GM12878 (cell line): ENCODE data around the gene ARFIP1. TPM values are rescaled to one million over a fixed set of nuclear protein-coding genes. Genes with fewer than 3 reads are reported as not detected.

Source experiments
- CHD2 ChIP-seq: IDR thresholded peaks from 2 replicates; pipeline ENCODE4 v1.6.1; 2011; ENCODE audit warnings: low read depth, low read length, improper control_type of control experiment, borderline replicate concordance
- CHD4 ChIP-seq: fragments of 200-600 bp; sonication (generic); IDR thresholded peaks from 2 replicates; pipeline ENCODE4 v1.6.1; 2016; ENCODE audit warnings: mild to moderate bottlenecking
- FOXM1 ChIP-seq: IDR thresholded peaks from 2 replicates; pipeline ENCODE4 v1.6.1; 2012; ENCODE audit warnings: low read depth, mild to moderate bottlenecking, inconsistent platforms, low read length, moderate library complexity
- HCFC1 ChIP-seq: fragments of 150-350 bp; IDR thresholded peaks from 2 replicates; pipeline ENCODE4 v1.6.1; 2014; ENCODE audit warnings: low read length
- JUNB ChIP-seq: IDR thresholded peaks from 2 replicates; pipeline ENCODE4 v1.6.1; 2016; ENCODE audit warnings: antibody characterized with exemption, mild to moderate bottlenecking
- RAD21 ChIP-seq: IDR thresholded peaks from 2 replicates; pipeline ENCODE4 v1.6.1; 2011; ENCODE audit warnings: mild to moderate bottlenecking, low read depth, low read length, moderate library complexity; ENCODE audit not compliant: insufficient read depth
- RB1 ChIP-seq: fragments of 450-650 bp; formaldehyde crosslinking; IDR thresholded peaks from 2 replicates; pipeline ENCODE4 v1.6.1; 2017; ENCODE audit warnings: mild to moderate bottlenecking, borderline replicate concordance
- RCOR1 ChIP-seq: conservative IDR thresholded peaks from 2 replicates; pipeline ENCODE4 v1.6.1; 2012; ENCODE audit warnings: low read depth, low read length, improper control_type of control experiment
- TARDBP ChIP-seq: IDR thresholded peaks from 2 replicates; pipeline ENCODE4 v1.6.1; 2016; ENCODE audit warnings: borderline replicate concordance
- ZSCAN29 ChIP-seq: fragments of 450-650 bp; IDR thresholded peaks from 2 replicates; pipeline ENCODE4 v1.6.1; 2017; ENCODE audit warnings: mild to moderate bottlenecking, moderate library complexity
- polyA plus RNA-seq, 11 experiments: library from polyadenylated mRNA; depleted of rRNA in 4 of 11; unstranded in 6 of 11; stranded (reverse) in 5 of 11; fragments of >200 nt; fragmentation: Nextera tagmentation in 4 of 11; fragmentation: Illumina TruSeq in 1 of 11; extraction: Ambion mirVana in 4 of 11; extraction: Trizol in 1 of 11; gene quantifications; 1 replicate in 1 of 11; 2 replicates in 10 of 11; pipeline versions ENCODE4 v1.2.1 to v1.2.3, GENCODE V29; 2011 to 2016; ENCODE audit warnings: inconsistent platforms in 2 of 11, missing spikeins in 2 of 11, low read depth in 1 of 11
- total RNA-seq, 4 experiments: library from RNA; depleted of rRNA in 3 of 4; stranded (reverse); fragments of >200 nt in 3 of 4; fragmentation: Illumina TruSeq in 1 of 4; extraction: Trizol in 1 of 4; gene quantifications; 2 replicates each; pipeline versions ENCODE4 v1.2.1 to v1.2.3, GENCODE V29; 2013 to 2021
- TF ChIP-seq, protein P1 (sequence below): fragments of 450-650 bp; IDR thresholded peaks from 2 replicates; pipeline ENCODE4 v1.6.1; 2017; ENCODE audit warnings: borderline replicate concordance
- TF ChIP-seq, protein P2 (sequence below): IDR thresholded peaks from 2 replicates; pipeline ENCODE4 v1.6.1; 2012; ENCODE audit warnings: improper control_type of control experiment, low read depth, low read length; ENCODE audit not compliant: insufficient replicate concordance

The ARFIP1 gene
- total and polyA plus RNA-seq, 10 of the 15 experiments (the other 5 are each of a cell fraction or from before 2014, with no cell fraction given) = 9.5 to 21.7 (median 15.4) TPM

DNA sequence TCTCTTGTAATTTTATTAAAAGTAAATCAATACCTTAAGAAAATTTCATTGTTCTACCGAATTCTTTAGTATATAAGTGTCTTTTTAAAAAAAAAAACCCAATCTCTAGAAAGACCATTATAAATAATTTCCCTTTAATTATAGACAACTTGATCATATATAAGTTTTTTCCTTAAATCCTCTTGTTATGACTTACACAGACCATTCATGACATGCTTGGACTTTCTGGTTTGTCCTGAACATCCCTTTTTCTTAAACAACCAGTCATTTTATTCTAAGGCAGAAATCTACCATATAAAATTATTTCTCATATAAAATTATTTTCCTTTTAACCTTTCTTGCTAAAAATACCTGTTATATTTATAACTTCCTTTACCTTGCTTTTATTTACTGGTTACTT, 141.0 kb downstream of the ARFIP1 start (continued):
- TF ChIP-seq RAD21 = no peak
- no peak for TF ChIP-seq ZSCAN29
- TF ChIP-seq, protein P1, sequence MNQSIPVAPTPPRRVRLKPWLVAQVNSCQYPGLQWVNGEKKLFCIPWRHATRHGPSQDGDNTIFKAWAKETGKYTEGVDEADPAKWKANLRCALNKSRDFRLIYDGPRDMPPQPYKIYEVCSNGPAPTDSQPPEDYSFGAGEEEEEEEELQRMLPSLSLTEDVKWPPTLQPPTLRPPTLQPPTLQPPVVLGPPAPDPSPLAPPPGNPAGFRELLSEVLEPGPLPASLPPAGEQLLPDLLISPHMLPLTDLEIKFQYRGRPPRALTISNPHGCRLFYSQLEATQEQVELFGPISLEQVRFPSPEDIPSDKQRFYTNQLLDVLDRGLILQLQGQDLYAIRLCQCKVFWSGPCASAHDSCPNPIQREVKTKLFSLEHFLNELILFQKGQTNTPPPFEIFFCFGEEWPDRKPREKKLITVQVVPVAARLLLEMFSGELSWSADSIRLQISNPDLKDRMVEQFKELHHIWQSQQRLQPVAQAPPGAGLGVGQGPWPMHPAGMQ = no peak
- TF ChIP-seq, protein P2, sequence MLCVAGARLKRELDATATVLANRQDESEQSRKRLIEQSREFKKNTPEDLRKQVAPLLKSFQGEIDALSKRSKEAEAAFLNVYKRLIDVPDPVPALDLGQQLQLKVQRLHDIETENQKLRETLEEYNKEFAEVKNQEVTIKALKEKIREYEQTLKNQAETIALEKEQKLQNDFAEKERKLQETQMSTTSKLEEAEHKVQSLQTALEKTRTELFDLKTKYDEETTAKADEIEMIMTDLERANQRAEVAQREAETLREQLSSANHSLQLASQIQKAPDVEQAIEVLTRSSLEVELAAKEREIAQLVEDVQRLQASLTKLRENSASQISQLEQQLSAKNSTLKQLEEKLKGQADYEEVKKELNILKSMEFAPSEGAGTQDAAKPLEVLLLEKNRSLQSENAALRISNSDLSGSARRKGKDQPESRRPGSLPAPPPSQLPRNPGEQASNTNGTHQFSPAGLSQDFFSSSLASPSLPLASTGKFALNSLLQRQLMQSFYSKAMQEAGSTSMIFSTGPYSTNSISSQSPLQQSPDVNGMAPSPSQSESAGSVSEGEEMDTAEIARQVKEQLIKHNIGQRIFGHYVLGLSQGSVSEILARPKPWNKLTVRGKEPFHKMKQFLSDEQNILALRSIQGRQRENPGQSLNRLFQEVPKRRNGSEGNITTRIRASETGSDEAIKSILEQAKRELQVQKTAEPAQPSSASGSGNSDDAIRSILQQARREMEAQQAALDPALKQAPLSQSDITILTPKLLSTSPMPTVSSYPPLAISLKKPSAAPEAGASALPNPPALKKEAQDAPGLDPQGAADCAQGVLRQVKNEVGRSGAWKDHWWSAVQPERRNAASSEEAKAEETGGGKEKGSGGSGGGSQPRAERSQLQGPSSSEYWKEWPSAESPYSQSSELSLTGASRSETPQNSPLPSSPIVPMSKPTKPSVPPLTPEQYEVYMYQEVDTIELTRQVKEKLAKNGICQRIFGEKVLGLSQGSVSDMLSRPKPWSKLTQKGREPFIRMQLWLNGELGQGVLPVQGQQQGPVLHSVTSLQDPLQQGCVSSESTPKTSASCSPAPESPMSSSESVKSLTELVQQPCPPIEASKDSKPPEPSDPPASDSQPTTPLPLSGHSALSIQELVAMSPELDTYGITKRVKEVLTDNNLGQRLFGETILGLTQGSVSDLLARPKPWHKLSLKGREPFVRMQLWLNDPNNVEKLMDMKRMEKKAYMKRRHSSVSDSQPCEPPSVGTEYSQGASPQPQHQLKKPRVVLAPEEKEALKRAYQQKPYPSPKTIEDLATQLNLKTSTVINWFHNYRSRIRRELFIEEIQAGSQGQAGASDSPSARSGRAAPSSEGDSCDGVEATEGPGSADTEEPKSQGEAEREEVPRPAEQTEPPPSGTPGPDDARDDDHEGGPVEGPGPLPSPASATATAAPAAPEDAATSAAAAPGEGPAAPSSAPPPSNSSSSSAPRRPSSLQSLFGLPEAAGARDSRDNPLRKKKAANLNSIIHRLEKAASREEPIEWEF = no peak
- TF ChIP-seq RCOR1 = no peak
- TF ChIP-seq CHD2 = no peak
- no peak for TF ChIP-seq TARDBP
- TF ChIP-seq JUNB = no peak
- TF ChIP-seq CHD4 = no peak
- TF ChIP-seq HCFC1 = no peak
- TF ChIP-seq FOXM1 = no peak
- no peak for TF ChIP-seq RB1
